Testis (tissue), 3 donors: ENCODE results near the gene OR5H14. TPM values are rescaled to one million over a fixed set of nuclear protein-coding genes. Genes with fewer than 3 reads are reported as not detected.

Experiments used
- DNase-seq: peaks from one replicate; pipeline ENCODE4 v3.0.0-alpha.2; 2019
- H3K27ac ChIP-seq, 2 donors: fragments of 200-600 bp; sonication (generic); one replicate each; pipeline ENCODE4 v1.5.1; 2019
- H3K27me3 ChIP-seq: fragments of 200-600 bp; sonication (generic); one replicate; pipeline ENCODE4 v1.5.1; 2019
- H3K36me3 ChIP-seq: fragments of 200-600 bp; sonication (generic); one replicate; pipeline ENCODE4 v1.5.1; 2017; ENCODE audit warnings: low read depth; ENCODE audit errors: missing control alignments
- H3K4me1 ChIP-seq: fragments of 200-600 bp; sonication (generic); one replicate; pipeline ENCODE4 v1.5.1; 2019
- H3K4me3 ChIP-seq, 2 donors: fragments of 200-600 bp; sonication (generic); one replicate each; pipeline ENCODE4 v1.5.1; 2017 to 2019
- H3K9me3 ChIP-seq: fragments of 200-600 bp; sonication (generic); one replicate; pipeline ENCODE4 v1.5.1; 2017
- CTCF ChIP-seq, 3 experiments: fragments of 450-650 bp in 2 of 3; fragments of 200-600 bp in 1 of 3; sonication (generic) in 1 of 3; IDR thresholded peaks; one replicate each; pipeline ENCODE4 v1.5.1; 2016 to 2019; ENCODE audit warnings: antibody characterized with exemption in 3 of 3, mild to moderate bottlenecking in 2 of 3, moderate library complexity in 1 of 3
- POLR2A ChIP-seq: fragments of 450-650 bp; IDR thresholded peaks from one replicate; pipeline ENCODE4 v1.6.1; 2017; ENCODE audit warnings: antibody characterized with exemption, mild to moderate bottlenecking, moderate library complexity
- WGBS, 2 donors: methylation state at CpG; one replicate each; pipeline ENCODE4 v1.1.5; 2018; 5-methylcytosine and 5-hydroxymethylcytosine counted together
- intact Hi-C: fragments of 100-400 bp; cut with DNase I; formaldehyde crosslinking; loops from one replicate; pipeline ENCODE4 v1.15.1; 2023; ENCODE audit warnings: low total_unique reads
- polyA plus RNA-seq: library from polyadenylated mRNA; stranded (reverse); fragments of 350-450 nt; fragmentation: Illumina TruSeq; extraction: RNeasy Lipid Tissue Mini Kit (QIAGEN cat#74804); gene quantifications from one replicate; pipeline ENCODE4 v1.2.3, GENCODE V29; 2014; ENCODE audit warnings: low read depth, low replicate concordance; ENCODE audit not compliant: insufficient read depth
- total RNA-seq, 2 donors: library from RNA; depleted of rRNA; stranded (reverse); fragments of >200 nt; gene quantifications; one replicate each; pipeline ENCODE4 v1.2.3, GENCODE V29; 2016

Gene OR5H14
- total and polyA plus RNA-seq, 3 donors from 2014 or later: 0.06 to 0.41 (median 0.16) TPM

GRCh38 chr3:98199020-98199419, 51.7 kb downstream of the OR5H14 start:
- Histone ChIP-seq H3K9me3 (no peaks in the 10 kb centered on the region), H3K36me3 (no peaks in the 10 kb centered on the region), H3K4me3 (no peak overlapping the region), H3K27ac (no peak overlapping the region), H3K27me3 (no peaks in the 10 kb centered on the region), H3K4me1 (no peaks in the 10 kb centered on the region)
- TF ChIP-seq POLR2A (no peak), CTCF (IDR thresholded peaks at IDR 0.05) (no peak)
- DNase-seq: no peak
- WGBS, 2 donors: 38 to 39% methylated on average over 1 of the region's 1 CpG
- intact Hi-C loops: no loop called here

Other genes with a start within 250 kb of the OR5H14 start
- 10 to 100 TPM; 16.3 to 22.5 TPM for gene RIOX2, start 175.0 kb upstream of the OR5H14 start, total RNA-seq
- 14.0 TPM for gene RIOX2, start 175.0 kb upstream of the OR5H14 start, polyA plus RNA-seq
- under 1 TPM; 0.19 to 0.55 TPM for gene GABRR3, start 112.2 kb upstream of the OR5H14 start, total RNA-seq
- 0.38 TPM for gene GABRR3, start 112.2 kb upstream of the OR5H14 start, polyA plus RNA-seq
- gene OR5AC2, start 60.3 kb upstream of the OR5H14 start, total RNA-seq: not detected
- not detected for gene OR5AC2, start 60.3 kb upstream of the OR5H14 start, polyA plus RNA-seq
- under 1 TPM in 1 of 2 donors, not detected in 1; 0.08 TPM for gene OR5H1, start 16.8 kb upstream of the OR5H14 start, total RNA-seq
- not detected for gene OR5H1, start 16.8 kb upstream of the OR5H14 start, polyA plus RNA-seq
- not detected for gene OR5H15, start 19.2 kb downstream of the OR5H14 start, total RNA-seq
- gene OR5H15, start 19.2 kb downstream of the OR5H14 start, polyA plus RNA-seq: not detected
- gene OR5H6, start 116.8 kb downstream of the OR5H14 start, total RNA-seq: not detected
- gene OR5H6, start 116.8 kb downstream of the OR5H14 start, polyA plus RNA-seq: not detected
- gene OR5H2, start 135.0 kb downstream of the OR5H14 start, total RNA-seq: not detected
- gene OR5H2, start 135.0 kb downstream of the OR5H14 start, polyA plus RNA-seq: not detected
- not detected for gene OR5K4, start 206.4 kb downstream of the OR5H14 start, total RNA-seq
- not detected for gene OR5K4, start 206.4 kb downstream of the OR5H14 start, polyA plus RNA-seq
- not detected for gene OR5K3, start 243.2 kb downstream of the OR5H14 start, total RNA-seq
- not detected for gene OR5K3, start 243.2 kb downstream of the OR5H14 start, polyA plus RNA-seq